Activated T-helper 2 cell treated with anti-CD3 and anti-CD28 coated beads, Interferon-gamma antibody, Interleukin-2, Interleukin-4, amounts not matched to agents 10 μg/mL and 5 μg/mL and 100 μg/mL, durations not matched to agents 14 hours and 24 hours and 36 hours (primary cell): Measurements from ENCODE around the gene SPATA3. TPM values are rescaled to one million over a fixed set of nuclear protein-coding genes. Genes with fewer than 3 reads are reported as not detected.

ENCODE experiments used
- DNase-seq: peaks from one replicate; pipeline ENCODE4 v3.0.0; 2021; ENCODE audit warnings: low spot score
- H3K27ac Mint-ChIP-seq: one replicate; pipeline ENCODE4 v1.8.0; 2021; ENCODE audit warnings: mixed read lengths
- H3K27me3 Mint-ChIP-seq: one replicate; pipeline ENCODE4 v1.8.0; 2021; ENCODE audit warnings: low read depth, mixed read lengths
- H3K36me3 Mint-ChIP-seq: one replicate; pipeline ENCODE4 v1.8.0; 2021; ENCODE audit warnings: low read depth, mixed read lengths
- H3K4me1 Mint-ChIP-seq: one replicate; pipeline ENCODE4 v1.8.0; 2021; ENCODE audit warnings: low read depth, mixed read lengths
- H3K4me3 Mint-ChIP-seq: one replicate; pipeline ENCODE4 v1.8.0; 2021; ENCODE audit warnings: low read depth, mild to moderate bottlenecking, moderate library complexity, mixed read lengths
- H3K9me3 Mint-ChIP-seq: one replicate; pipeline ENCODE4 v1.8.0; 2021; ENCODE audit warnings: mixed read lengths
- intact Hi-C: fragments of 100-400 bp; cut with micrococcal nuclease; formaldehyde crosslinking; loops from one replicate; pipeline ENCODE4 v1.15.1; 2023
- total RNA-seq: library from RNA; stranded (reverse); gene quantifications from 2 replicates; pipeline ENCODE4 v1.2.3, GENCODE V29; 2022

The SPATA3 gene
- total RNA-seq = not detected in 2 replicates

GRCh38 chr2:230995821-230996220 is at the start of gene SPATA3:
TSS of gene SPATA3 (plus strand) at chr2:230996121. CDS start at chr2:230996234, 113 bp downstream.
- Mint-ChIP-seq H3K27ac (no peak within 1 kb of the TSS), H3K27me3 (peaks cover 56% of the 10 kb centered on the region)
- intact Hi-C loops = no loop called here

DNA sequence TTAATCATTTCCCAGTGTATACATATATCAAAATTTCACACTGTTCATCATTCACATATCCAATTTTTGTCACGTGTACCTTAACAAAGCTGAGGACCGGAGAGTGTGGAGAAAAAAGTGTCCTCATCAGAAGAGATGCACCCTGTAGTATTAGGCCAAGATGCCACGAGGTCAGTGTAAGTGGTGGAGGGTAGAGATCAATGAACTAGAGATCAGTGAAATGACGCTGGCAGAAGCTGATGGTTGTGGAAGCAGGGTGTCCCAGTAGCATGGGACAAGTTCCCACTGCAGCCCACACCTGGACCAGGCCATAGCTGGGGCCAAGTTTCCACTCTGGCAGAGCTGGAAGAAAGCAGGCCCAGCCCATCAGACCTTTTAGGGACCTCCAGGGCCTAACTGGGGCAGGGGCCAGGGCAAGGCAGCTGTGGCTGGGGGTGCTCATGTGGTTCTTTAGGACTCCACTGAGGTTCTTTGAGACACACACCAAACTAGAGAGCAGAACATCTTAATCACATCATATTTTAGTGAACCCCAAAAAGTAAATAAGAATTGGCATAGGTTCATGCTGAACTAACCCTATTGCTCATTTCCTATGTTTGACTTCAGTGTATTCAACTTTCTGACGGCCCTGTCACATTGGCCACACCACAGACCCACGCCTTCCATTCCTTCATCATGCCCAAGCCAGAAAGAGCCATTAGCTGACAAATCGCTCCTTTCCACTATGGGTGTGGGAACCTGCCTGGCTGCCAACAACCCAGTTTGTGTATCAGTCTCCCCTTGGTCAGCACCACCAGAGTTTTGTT is 49.3 kb upstream of the SPATA3 start:
- no peaks in the 10 kb centered on the region for H3K9me3 Mint-ChIP-seq
- H3K4me3 Mint-ChIP-seq = no peak overlapping the region
- peaks cover 24% of the 10 kb centered on the region for H3K4me1 Mint-ChIP-seq
- H3K27ac Mint-ChIP-seq = no peak overlapping the region
- no peak for DNase-seq
- H3K27me3 Mint-ChIP-seq = peaks cover 22% of the 10 kb centered on the region
- H3K36me3 Mint-ChIP-seq = no peaks in the 10 kb centered on the region
- intact Hi-C loops = no loop called here

More at GRCh38 chr2:230995821-230996220, at the start of gene SPATA3:
- Mint-ChIP-seq H3K9me3 (no peaks in the 10 kb centered on the region), H3K4me1 (no peaks in the 10 kb centered on the region), H3K4me3 (no peak within 1 kb of the TSS), H3K36me3 (no peaks in the 10 kb centered on the region)
- DNase-seq = no peak

DNA sequence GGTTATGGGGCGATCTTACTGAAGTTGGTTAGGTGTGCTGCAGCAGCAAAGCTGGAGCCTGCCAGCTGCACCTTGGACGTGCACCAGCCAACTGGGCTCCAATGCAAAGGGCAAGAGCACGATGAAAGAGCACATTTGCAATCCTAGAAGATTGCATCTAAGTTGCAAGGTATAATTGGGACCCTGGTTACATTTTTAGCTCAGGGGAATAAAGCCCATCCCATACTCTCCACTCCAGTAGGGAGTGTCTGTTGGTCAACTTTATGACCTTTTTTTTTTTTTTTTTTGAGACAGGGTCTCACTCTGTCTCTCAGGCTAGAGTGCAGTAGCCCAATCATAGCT is 48.7 kb upstream of the SPATA3 start:
- no peak overlapping the region for H3K27ac Mint-ChIP-seq
- H3K9me3 Mint-ChIP-seq = no peaks in the 10 kb centered on the region
- H3K4me1 Mint-ChIP-seq = peaks cover 24% of the 10 kb centered on the region
- intact Hi-C loops = no loop called here
- H3K27me3 Mint-ChIP-seq = peaks cover 19% of the 10 kb centered on the region
- DNase-seq = no peak
- no peaks in the 10 kb centered on the region for H3K36me3 Mint-ChIP-seq
- H3K4me3 Mint-ChIP-seq = no peak overlapping the region

DNA sequence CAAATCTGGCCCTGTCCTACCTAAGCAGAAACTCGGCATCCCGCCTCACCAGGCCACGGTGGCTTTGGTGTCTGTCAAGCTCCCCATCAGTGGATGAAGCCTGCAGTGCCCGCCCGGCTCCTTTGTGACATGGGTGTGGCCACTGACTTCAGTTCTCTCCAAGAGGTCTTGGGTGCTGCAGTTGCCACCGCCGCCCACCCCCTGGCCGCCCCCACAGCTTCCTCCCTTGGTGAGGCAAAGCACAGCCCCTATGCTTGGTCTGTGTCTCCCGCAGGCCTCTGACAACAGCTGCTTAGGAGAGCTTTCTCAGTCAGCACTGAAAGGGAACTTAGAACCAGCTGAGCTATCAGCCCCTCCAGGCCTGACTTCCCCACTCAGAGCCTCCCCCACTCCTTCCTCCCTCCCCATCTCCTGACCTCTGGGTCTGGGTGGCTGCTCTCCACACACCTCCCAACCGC is 48.0 kb upstream of the SPATA3 start:
- Mint-ChIP-seq H3K27me3 (peaks cover 19% of the 10 kb centered on the region), H3K4me1 (peaks cover 22% of the 10 kb centered on the region), H3K4me3 (no peak overlapping the region), H3K36me3 (no peaks in the 10 kb centered on the region), H3K9me3 (no peaks in the 10 kb centered on the region), H3K27ac (no peak overlapping the region)
- intact Hi-C loops = no loop called here
- DNase-seq = no peak

DNA sequence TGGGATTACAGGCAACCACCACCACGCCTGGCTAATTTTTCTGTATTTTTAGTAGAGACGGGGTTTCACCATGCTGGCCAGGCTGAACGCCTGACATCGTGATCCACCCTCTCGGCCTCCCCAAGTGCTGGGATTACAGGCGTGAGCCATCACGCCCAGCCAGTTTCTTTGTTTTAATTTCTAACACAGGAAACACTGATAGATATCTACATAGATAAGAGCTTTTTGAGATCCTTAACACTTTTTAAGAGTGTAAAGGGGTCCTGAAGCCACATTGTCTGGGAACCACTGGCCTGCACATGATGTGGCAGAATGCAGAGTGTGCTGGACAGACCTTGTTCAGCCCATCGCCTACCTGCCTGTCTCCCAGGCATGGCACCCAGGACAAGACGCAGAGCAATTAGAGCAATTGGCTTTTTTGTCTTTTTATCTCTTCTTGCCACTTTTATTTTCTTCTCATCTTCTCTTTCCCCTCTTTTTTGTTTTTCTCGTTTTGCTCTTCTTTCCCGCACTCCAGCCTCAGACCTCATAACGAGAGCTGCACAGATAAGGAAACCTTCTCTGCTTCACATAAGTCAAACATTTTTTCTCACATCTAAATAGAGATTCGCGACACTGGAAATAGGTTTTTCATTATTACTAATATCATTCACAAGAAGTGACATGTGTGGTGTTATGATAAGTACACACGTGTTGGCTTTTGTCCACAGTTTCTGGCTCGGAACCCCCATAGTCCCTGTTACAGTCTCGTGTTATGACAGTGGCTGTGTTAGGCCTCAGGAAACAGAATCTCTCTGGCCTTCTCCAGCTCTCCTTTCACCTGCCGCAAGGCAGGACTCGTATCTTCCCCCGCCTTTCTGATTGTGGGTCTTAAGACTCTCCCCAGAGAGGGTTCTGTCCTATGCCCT is 45.7 kb upstream of the SPATA3 start:
- DNase-seq = no peak
- intact Hi-C loops = no loop called here
- peaks cover 3% of the 10 kb centered on the region for H3K36me3 Mint-ChIP-seq
- H3K4me3 Mint-ChIP-seq = no peak overlapping the region
- no peaks in the 10 kb centered on the region for H3K9me3 Mint-ChIP-seq
- H3K4me1 Mint-ChIP-seq = peaks cover 20% of the 10 kb centered on the region
- H3K27ac Mint-ChIP-seq = peak overlapping the region; percentile 4
- H3K27me3 Mint-ChIP-seq = peaks cover 33% of the 10 kb centered on the region

GRCh38 chr2:230950874-230951339 is 45.0 kb upstream of the SPATA3 start:
- H3K4me1 Mint-ChIP-seq = peaks cover 23% of the 10 kb centered on the region
- no peak for DNase-seq
- intact Hi-C loops = no loop called here
- peaks cover 3% of the 10 kb centered on the region for H3K36me3 Mint-ChIP-seq
- H3K9me3 Mint-ChIP-seq = no peaks in the 10 kb centered on the region
- H3K4me3 Mint-ChIP-seq = no peak overlapping the region
- H3K27ac Mint-ChIP-seq = no peak overlapping the region
- peaks cover 39% of the 10 kb centered on the region for H3K27me3 Mint-ChIP-seq

- H3K9me3 Mint-ChIP-seq = no peaks in the 10 kb centered on the region
- peaks cover 3% of the 10 kb centered on the region for H3K36me3 Mint-ChIP-seq
- no peak for DNase-seq
- peaks cover 37% of the 10 kb centered on the region for H3K27me3 Mint-ChIP-seq
- intact Hi-C loops = no loop called here
- H3K4me1 Mint-ChIP-seq = peaks cover 23% of the 10 kb centered on the region
- no peak overlapping the region for H3K4me3 Mint-ChIP-seq
- no peak overlapping the region for H3K27ac Mint-ChIP-seq
Observed at GRCh38 chr2:230951396-230951795, 44.5 kb upstream of the SPATA3 start.

DNA sequence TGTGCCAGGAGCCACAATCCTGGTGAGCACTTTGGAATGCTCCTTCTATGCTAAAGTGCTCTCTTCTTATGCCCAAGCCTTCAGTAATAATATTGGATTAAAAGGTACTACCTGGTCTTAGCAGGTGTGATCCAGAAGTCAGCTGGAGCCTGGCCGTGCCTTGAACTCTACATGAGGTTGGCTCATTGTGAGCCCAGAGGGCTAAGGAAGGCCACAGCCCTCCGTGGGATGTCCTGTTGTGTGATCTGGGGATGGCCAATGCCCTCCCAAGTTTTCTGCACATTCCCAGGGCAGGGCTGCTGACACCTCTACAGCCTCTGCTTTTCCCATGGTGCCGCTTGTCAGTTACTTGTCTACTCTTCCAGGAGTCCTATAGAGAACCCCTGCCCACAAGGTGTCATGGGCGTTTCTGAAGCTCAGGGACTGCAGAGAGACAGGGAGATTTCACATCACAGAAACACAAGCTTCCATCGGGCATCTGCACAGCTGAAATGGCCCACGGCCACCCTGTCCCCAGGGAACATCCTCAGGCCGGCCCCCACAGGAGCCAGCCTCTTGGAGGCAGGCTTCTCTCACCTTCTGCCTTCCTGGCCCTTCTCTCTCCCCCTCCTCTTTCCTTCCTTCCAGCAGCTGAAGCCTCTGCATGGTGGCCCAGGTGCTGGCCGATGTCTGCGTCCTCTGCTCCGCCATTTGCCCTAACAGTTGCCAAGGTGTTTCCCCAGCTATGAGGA is 43.5 kb upstream of the SPATA3 start:
- peaks cover 40% of the 10 kb centered on the region for H3K27me3 Mint-ChIP-seq
- no peak for DNase-seq
- no peaks in the 10 kb centered on the region for H3K9me3 Mint-ChIP-seq
- peaks cover 3% of the 10 kb centered on the region for H3K36me3 Mint-ChIP-seq
- no peak overlapping the region for H3K4me3 Mint-ChIP-seq
- no peak overlapping the region for H3K27ac Mint-ChIP-seq
- intact Hi-C loops = no loop called here
- H3K4me1 Mint-ChIP-seq = peaks cover 31% of the 10 kb centered on the region

DNA sequence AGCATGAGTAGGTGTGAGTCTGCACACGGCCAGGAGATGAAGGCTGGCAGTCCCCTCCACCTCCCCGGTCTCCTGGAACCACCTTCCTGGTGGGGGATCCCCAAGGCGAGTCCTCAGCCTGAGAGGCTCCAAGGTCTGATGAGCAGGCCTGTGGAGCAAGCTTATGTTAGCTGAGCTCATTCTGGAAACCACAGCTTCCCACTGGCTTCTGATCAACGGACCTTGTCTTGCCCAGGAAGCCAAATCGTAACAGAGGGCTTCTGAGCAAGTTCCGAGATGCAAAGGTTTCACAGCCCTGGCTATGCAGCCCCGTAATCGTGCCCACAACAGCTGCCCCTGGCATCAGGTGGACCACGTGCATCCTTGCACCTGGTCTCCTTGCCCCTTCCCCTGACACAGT is 42.1 kb upstream of the SPATA3 start:
- H3K36me3 Mint-ChIP-seq = peaks cover 3% of the 10 kb centered on the region
- peaks cover 44% of the 10 kb centered on the region for H3K4me1 Mint-ChIP-seq
- H3K27ac Mint-ChIP-seq = no peak overlapping the region
- no peaks in the 10 kb centered on the region for H3K9me3 Mint-ChIP-seq
- no peak for DNase-seq
- no peak overlapping the region for H3K4me3 Mint-ChIP-seq
- peaks cover 45% of the 10 kb centered on the region for H3K27me3 Mint-ChIP-seq
- intact Hi-C loops = no loop called here

GRCh38 chr2:230954746-230955145 is 41.2 kb upstream of the SPATA3 start:
- peaks cover 52% of the 10 kb centered on the region for H3K27me3 Mint-ChIP-seq
- DNase-seq = no peak
- peaks cover 49% of the 10 kb centered on the region for H3K4me1 Mint-ChIP-seq
- H3K36me3 Mint-ChIP-seq = peaks cover 3% of the 10 kb centered on the region
- no peak overlapping the region for H3K27ac Mint-ChIP-seq
- H3K9me3 Mint-ChIP-seq = no peaks in the 10 kb centered on the region
- no peak overlapping the region for H3K4me3 Mint-ChIP-seq
- intact Hi-C loops = no loop called here

- intact Hi-C loops = no loop called here
- H3K9me3 Mint-ChIP-seq = no peaks in the 10 kb centered on the region
- DNase-seq = no peak
- no peak overlapping the region for H3K4me3 Mint-ChIP-seq
- peaks cover 51% of the 10 kb centered on the region for H3K4me1 Mint-ChIP-seq
- peaks cover 57% of the 10 kb centered on the region for H3K27me3 Mint-ChIP-seq
- H3K36me3 Mint-ChIP-seq = peaks cover 3% of the 10 kb centered on the region
- no peak overlapping the region for H3K27ac Mint-ChIP-seq
Observed at GRCh38 chr2:230955163-230955737, 40.7 kb upstream of the SPATA3 start.
